Adrenal gland (tissue), 12 donors: ENCODE data around the gene TNKS2. TPM values are rescaled to one million over a fixed set of nuclear protein-coding genes. Genes with fewer than 3 reads are reported as not detected.

Source experiments
- DNase-seq, 7 donors: peaks; one replicate each; pipeline ENCODE4 v3.0.0-alpha.2; 2019 to 2020
- H3K27ac ChIP-seq, 5 donors: fragments of 200-600 bp; sonication (generic) in 4 of 5; 1 replicate in 3 of 5; 2 replicates in 2 of 5; pipeline versions ENCODE4 v1.5.1 to v1.8.0; 2016 to 2020; ENCODE audit warnings: mild to moderate bottlenecking in 1 of 5
- H3K27me3 ChIP-seq: fragments of 200-600 bp; 2 replicates; pipeline ENCODE4 v1.8.0; 2021
- H3K36me3 ChIP-seq, 2 donors: fragments of 200-600 bp; replicated peaks in 1 of 2; 1 replicate in 1 of 2; 2 replicates in 1 of 2; pipeline versions ENCODE4 v1.5.1 to v1.8.0; 2018 to 2022
- H3K4me1 ChIP-seq, 2 donors: fragments of 200-600 bp; replicated peaks in 1 of 2; 1 replicate in 1 of 2; 2 replicates in 1 of 2; pipeline versions ENCODE4 v1.5.1 to v1.8.0; 2018 to 2021
- H3K4me3 ChIP-seq, 4 donors: fragments of 200-600 bp; sonication (generic) in 3 of 4; one replicate each; pipeline ENCODE4 v1.5.1; 2016 to 2018
- H3K9me3 ChIP-seq, 3 donors: fragments of 200-600 bp; sonication (generic) in 1 of 3; replicated peaks in 1 of 3; 1 replicate in 2 of 3; 2 replicates in 1 of 3; pipeline versions ENCODE4 v1.5.1 to v1.8.0; 2016 to 2021
- CTCF ChIP-seq, 6 experiments: fragments of 450-650 bp in 4 of 6; fragments of 200-600 bp in 2 of 6; sonication (generic) in 1 of 6; IDR thresholded peaks; 1 replicate in 5 of 6; 2 replicates in 1 of 6; pipeline versions ENCODE4 v1.5.1 to v1.8.0; 2016 to 2021; ENCODE audit warnings: antibody characterized with exemption in 6 of 6, mild to moderate bottlenecking in 2 of 6, moderate library complexity in 1 of 6
- POLR2A ChIP-seq, 2 donors: fragments of 450-650 bp; IDR thresholded peaks; one replicate each; pipeline ENCODE4 v1.6.1; 2017; ENCODE audit warnings: antibody characterized with exemption in 2 of 2, mild to moderate bottlenecking in 2 of 2, moderate library complexity in 1 of 2
- WGBS, 4 donors: extraction: QIAGEN DNeasy Blood & Tissue Kit in 2 of 4; methylation state at CpG; one replicate each; pipeline versions ENCODE4 v1.1.5 to v1.1.7; 2013 to 2017; 5-methylcytosine and 5-hydroxymethylcytosine counted together
- intact Hi-C, 2 donors: fragments of 100-400 bp; cut with DNase I; formaldehyde crosslinking; loops; one replicate each; pipeline versions ENCODE4 v1.14.1 to v1.15.0; 2022 to 2023
- polyA plus RNA-seq, 3 donors: library from polyadenylated mRNA; stranded (reverse); fragments of 200-250 nt in 2 of 3; fragments of 350-450 nt in 1 of 3; fragmentation: Illumina TruSeq in 1 of 3; extraction: RNeasy Lipid Tissue Mini Kit (QIAGEN cat#74804) in 1 of 3; gene quantifications; one replicate each; pipeline ENCODE4 v1.2.3, GENCODE V29; 2013 to 2014
- total RNA-seq, 9 donors: library from RNA; depleted of rRNA in 4 of 9; stranded (reverse); fragments of >200 nt in 4 of 9; fragments of 120-200 nt in 1 of 9; fragmentation: NEBNext Ultra II Directional in 1 of 9; extraction: Animal tissue kit (Norgen Biotek cat#: 25700) in 1 of 9; gene quantifications; one replicate each; pipeline versions ENCODE4 v1.1.0 to v1.2.4, GENCODE V29; 2013 to 2023
- donor health status: healthy with polysubstance abuse.
- donor health status: Bipolar disorder and iron deficiency.
- donor health status: DM: yes; HTN: yes; CAD: no.
- donor health status: DM: no; HTN: no; CAD: no.
- donor health status: DM: no; HTN: no; CAD: no.
- donor health status: DM: yes; HTN: yes; CAD: no.

Gene TNKS2
- total and polyA plus RNA-seq, 12 donors: 7.9 to 53.3 (median 33.2) TPM

- H3K9me3 ChIP-seq: no peaks in the 10 kb centered on the region
- no peaks in the 10 kb centered on the region for H3K4me1 ChIP-seq
- intact Hi-C loops: no loop called here
- 71 to 93% (median 89%) methylated on average over 3 of the region's 3 CpGs for WGBS, 4 donors
- H3K4me3 ChIP-seq: no peak overlapping the region
- H3K27ac ChIP-seq: no peak overlapping the region
- DNase-seq: no peak
- H3K27me3 ChIP-seq: no peaks in the 10 kb centered on the region
- no peaks in the 10 kb centered on the region for H3K36me3 ChIP-seq
- TF ChIP-seq CTCF (IDR thresholded peaks at IDR 0.05): no peak
- no peak for TF ChIP-seq POLR2A (IDR thresholded peaks at IDR 0.05)
These were observed 98.1 kb downstream of the TNKS2 start for GRCh38 chr10:91896212-91896756.

- no peak overlapping the region for H3K27ac ChIP-seq
- H3K4me3 ChIP-seq: no peak overlapping the region
- peaks cover 0 to 9% of the 10 kb centered on the region in 2 donors for H3K4me1 ChIP-seq
- no peak for DNase-seq
- no peaks in the 10 kb centered on the region for H3K9me3 ChIP-seq
- no peaks in the 10 kb centered on the region for H3K27me3 ChIP-seq
- intact Hi-C loops: no loop called here
- H3K36me3 ChIP-seq: no peaks in the 10 kb centered on the region
- TF ChIP-seq POLR2A (IDR thresholded peaks at IDR 0.05): no peak
- TF ChIP-seq CTCF (IDR thresholded peaks at IDR 0.05): no peak
- WGBS, 4 donors: 63 to 69% (median 65%) methylated on average over 8 of the region's 8 CpGs
These were observed 99.2 kb downstream of the TNKS2 start for GRCh38 chr10:91897421-91897820.

- Histone ChIP-seq H3K27ac (peak overlapping the region in 3 of 5 donors; percentile 8 to 48 (median 28)), H3K36me3 (no peaks in the 10 kb centered on the region), H3K4me1 (peaks cover 0 to 12% of the 10 kb centered on the region in 2 donors), H3K9me3 (no peaks in the 10 kb centered on the region), H3K27me3 (no peaks in the 10 kb centered on the region), H3K4me3 (no peak overlapping the region)
- TF ChIP-seq POLR2A (IDR thresholded peaks at IDR 0.05) (no peak), CTCF (IDR thresholded peaks at IDR 0.05) (no peak)
- intact Hi-C loops: no loop called here
- DNase-seq: peak in 6 of 7 donors; percentile 51 to 66 (median 58)
- 2 to 11% (median 5%) methylated on average over 2 of the region's 2 CpGs for WGBS, 4 donors
These were observed 103.8 kb downstream of the TNKS2 start for GRCh38 chr10:91901784-91902677.

GRCh38 chr10:91907033-91907594 is 108.9 kb downstream of the TNKS2 start:
- intact Hi-C loops: loop anchor here in 1 of 2 donors (5.0 kb wide), 1 partner anchor 150 kb away; no protein-coding TSS in a partner anchor
- WGBS, 4 donors: 82 to 92% (median 88%) methylated on average over 5 of the region's 5 CpGs
- H3K27ac ChIP-seq: no peak overlapping the region

More at GRCh38 chr10:91907033-91907594, 108.9 kb downstream of the TNKS2 start:
- Histone ChIP-seq H3K4me3 (no peak overlapping the region), H3K36me3 (no peaks in the 10 kb centered on the region), H3K4me1 (peaks cover 0 to 17% of the 10 kb centered on the region in 2 donors), H3K9me3 (no peaks in the 10 kb centered on the region), H3K27me3 (no peaks in the 10 kb centered on the region)
- TF ChIP-seq POLR2A (IDR thresholded peaks at IDR 0.05): no peak
- TF ChIP-seq CTCF (IDR thresholded peaks at IDR 0.05): no peak
- no peak for DNase-seq
